B cell (primary cell): Measurements from ENCODE around the gene TSC22D4. TPM values are rescaled to one million over a fixed set of nuclear protein-coding genes. Genes with fewer than 3 reads are reported as not detected.

Source experiments
- ATAC-seq: fragments of 200-7000 bp; cut with Tn5 transposase; one replicate; pipeline ENCODE4 v1.10.0; 2021; ENCODE audit warnings: low read depth, mild to moderate bottlenecking, moderate number of reproducible peaks, moderate library complexity
- CTCF ChIA-PET: fragments of 350-600 bp; sonication (Branson Sonifier 250); formaldehyde crosslinking; loops from one replicate; lab custom pipeline; 2021; ENCODE audit warnings: antibody characterized with exemption, inconsistent platforms; lab: Charles Lee
- POLR2A ChIA-PET: fragments of 350-600 bp; sonication (Branson Sonifier 250); formaldehyde crosslinking; loops from one replicate; lab custom pipeline; 2021; ENCODE audit warnings: antibody characterized with exemption; lab: Charles Lee
- DNase-seq: peaks from one replicate; pipeline ENCODE4 v3.0.0; 2013
- H2AFZ ChIP-seq: 2 replicates; pipeline ENCODE4 v1.6.1; 2012; ENCODE audit warnings: mild to moderate bottlenecking, low read depth, low read length; ENCODE audit not compliant: insufficient read depth, poor library complexity, severe bottlenecking
- H3K27ac ChIP-seq, 2 donors: 1 replicate in 1 of 2; 2 replicates in 1 of 2; pipeline ENCODE4 v1.5.1; 2012 to 2013; ENCODE audit warnings: low read length in 2 of 2, mild to moderate bottlenecking in 2 of 2, moderate library complexity in 1 of 2
- H3K27me3 ChIP-seq, 4 experiments: fragments of 200-600 bp in 1 of 4; sonication (generic) in 1 of 4; replicated peaks in 1 of 4; 1 replicate in 2 of 4; 2 replicates in 2 of 4; pipeline versions ENCODE4 v1.6.1 to v1.7.0; 2013 to 2016; ENCODE audit warnings: low read length in 3 of 4, mild to moderate bottlenecking in 2 of 4, mixed read lengths in 1 of 4, moderate library complexity in 1 of 4; ENCODE audit not compliant: insufficient read depth in 4 of 4, control insufficient read depth in 3 of 4; ENCODE audit errors: control extremely low read depth in 1 of 4
- H3K36me3 ChIP-seq, 2 experiments: replicated peaks in 1 of 2; 1 replicate in 1 of 2; 2 replicates in 1 of 2; pipeline versions ENCODE4 v1.6.1 to v1.7.1; 2013; ENCODE audit warnings: low read length in 1 of 2; ENCODE audit not compliant: insufficient read depth in 2 of 2, control insufficient read depth in 1 of 2; ENCODE audit errors: control extremely low read depth in 1 of 2, extremely low read depth in 1 of 2
- H3K4me1 ChIP-seq, 2 donors: fragments of 200-600 bp in 1 of 2; sonication (generic) in 1 of 2; 1 replicate in 1 of 2; 2 replicates in 1 of 2; pipeline versions ENCODE4 v1.5.1 to v1.6.1; 2013 to 2017; ENCODE audit warnings: low read length in 2 of 2; ENCODE audit not compliant: control insufficient read depth in 2 of 2, insufficient read depth in 2 of 2
- H3K4me2 ChIP-seq: replicated peaks from 2 replicates; pipeline ENCODE3; 2012; ENCODE audit warnings: mild to moderate bottlenecking, low read depth, low read length; ENCODE audit not compliant: poor library complexity, severe bottlenecking
- H3K4me3 ChIP-seq, 5 experiments: fragments of 200-600 bp in 1 of 5; sonication (generic) in 1 of 5; 1 replicate in 3 of 5; 2 replicates in 2 of 5; pipeline versions ENCODE4 v1.5.1 to v1.7.0; 2011 to 2016; ENCODE audit warnings: low read length in 4 of 5, mild to moderate bottlenecking in 4 of 5, low read depth in 2 of 5, control low read depth in 1 of 5, moderate library complexity in 1 of 5; ENCODE audit not compliant: insufficient read depth in 1 of 5; ENCODE audit errors: control extremely low read depth in 1 of 5, extremely low read depth in 1 of 5
- H3K79me2 ChIP-seq: fragments of 200-600 bp; sonication (generic); one replicate; pipeline ENCODE4 v1.6.0; 2016; ENCODE audit warnings: low read length; ENCODE audit not compliant: control insufficient read depth, insufficient read depth
- H3K9ac ChIP-seq: fragments of 200-600 bp; sonication (generic); 2 replicates; pipeline ENCODE4 v1.6.1; 2017; ENCODE audit warnings: mild to moderate bottlenecking, low read length, moderate library complexity
- H3K9me3 ChIP-seq, 3 donors: one replicate each; pipeline versions ENCODE4 v1.6.1 to v1.7.1; 2013; ENCODE audit warnings: low read length in 2 of 3; ENCODE audit not compliant: control insufficient read depth in 2 of 3, insufficient read depth in 1 of 3; ENCODE audit errors: control extremely low read depth in 1 of 3
- H4K20me1 ChIP-seq: 2 replicates; pipeline ENCODE4 v1.6.0; 2012; ENCODE audit warnings: mild to moderate bottlenecking, low read length; ENCODE audit not compliant: insufficient read depth, control insufficient read depth, poor library complexity, severe bottlenecking
- H3K27ac Mint-ChIP-seq: one replicate; pipeline ENCODE4 v1.8.0; 2021; ENCODE audit warnings: mixed read lengths
- H3K27me3 Mint-ChIP-seq: one replicate; pipeline ENCODE4 v1.8.0; 2021; ENCODE audit warnings: mixed read lengths
- H3K4me1 Mint-ChIP-seq: one replicate; pipeline ENCODE4 v1.8.0; 2021; ENCODE audit warnings: mixed read lengths
- H3K4me3 Mint-ChIP-seq: one replicate; pipeline ENCODE4 v1.8.0; 2021; ENCODE audit warnings: mixed read lengths
- H3K9me3 Mint-ChIP-seq: one replicate; pipeline ENCODE4 v1.8.0; 2022; ENCODE audit warnings: mixed read lengths; ENCODE audit not compliant: insufficient read depth
- EZH2 ChIP-seq: IDR thresholded peaks from 2 replicates; pipeline ENCODE4 v1.6.1; 2012; ENCODE audit warnings: borderline replicate concordance, low read depth, mild to moderate bottlenecking, moderate library complexity, low read length; ENCODE audit not compliant: insufficient read depth, poor library complexity, severe bottlenecking
- WGBS: methylation state at CpG from one replicate; pipeline ENCODE4 v1.1.5; 2013; ENCODE audit warnings: missing lambda C conversion rate; ENCODE audit not compliant: insufficient coverage; 5-methylcytosine and 5-hydroxymethylcytosine counted together
- intact Hi-C: fragments of 100-400 bp; cut with micrococcal nuclease; formaldehyde crosslinking; loops from one replicate; pipeline ENCODE4 v1.10.0; 2022
- polyA plus RNA-seq: library from polyadenylated mRNA; depleted of rRNA; stranded (reverse); fragments of >200 nt; gene quantifications from 2 replicates; pipeline ENCODE4 v1.2.3, GENCODE V29; 2012
- total RNA-seq, 2 donors: library from RNA; stranded (reverse); fragments of 120-200 nt in 1 of 2; gene quantifications; 1 replicate in 1 of 2; 2 replicates in 1 of 2; pipeline versions ENCODE4 v1.2.3 to v1.2.4, GENCODE V29; 2013 to 2022
- TF ChIP-seq, protein P1 (sequence below): fragments of 200-600 bp; IDR thresholded peaks from one replicate; pipeline ENCODE4 v1.8.0; 2022; ENCODE audit warnings: antibody characterized with exemption, mild to moderate bottlenecking

Gene TSC22D4
- total and polyA plus RNA-seq, 2 donors (not counting 1 experiment from before 2014, with no cell fraction given): 80.2 to 92.8 TPM

- ChIA-PET POLR2A (no interaction called here), CTCF (interaction anchor here (0.7 kb wide), 1 partner anchor 31 kb away, joined by 3 read pairs; no protein-coding TSS in a partner anchor)
- ATAC-seq (no peak), DNase-seq (no peak)
- H4K20me1 ChIP-seq: no peaks in the 10 kb centered on the region
- no peak overlapping the region for H3K4me3 ChIP-seq
- H3K79me2 ChIP-seq: no peaks in the 10 kb centered on the region
- no peak overlapping the region for H3K4me2 ChIP-seq
- H3K9me3 ChIP-seq: peaks cover 0 to 3% (median 0%) of the 10 kb centered on the region in 3 donors
- H3K27me3 ChIP-seq: peaks cover 0 to 4% (median 0%) of the 10 kb centered on the region in 4 experiments
- peaks cover 0 to 2% of the 10 kb centered on the region in 2 donors for H3K4me1 ChIP-seq
- no peak for TF ChIP-seq EZH2
- TF ChIP-seq, protein P1, sequence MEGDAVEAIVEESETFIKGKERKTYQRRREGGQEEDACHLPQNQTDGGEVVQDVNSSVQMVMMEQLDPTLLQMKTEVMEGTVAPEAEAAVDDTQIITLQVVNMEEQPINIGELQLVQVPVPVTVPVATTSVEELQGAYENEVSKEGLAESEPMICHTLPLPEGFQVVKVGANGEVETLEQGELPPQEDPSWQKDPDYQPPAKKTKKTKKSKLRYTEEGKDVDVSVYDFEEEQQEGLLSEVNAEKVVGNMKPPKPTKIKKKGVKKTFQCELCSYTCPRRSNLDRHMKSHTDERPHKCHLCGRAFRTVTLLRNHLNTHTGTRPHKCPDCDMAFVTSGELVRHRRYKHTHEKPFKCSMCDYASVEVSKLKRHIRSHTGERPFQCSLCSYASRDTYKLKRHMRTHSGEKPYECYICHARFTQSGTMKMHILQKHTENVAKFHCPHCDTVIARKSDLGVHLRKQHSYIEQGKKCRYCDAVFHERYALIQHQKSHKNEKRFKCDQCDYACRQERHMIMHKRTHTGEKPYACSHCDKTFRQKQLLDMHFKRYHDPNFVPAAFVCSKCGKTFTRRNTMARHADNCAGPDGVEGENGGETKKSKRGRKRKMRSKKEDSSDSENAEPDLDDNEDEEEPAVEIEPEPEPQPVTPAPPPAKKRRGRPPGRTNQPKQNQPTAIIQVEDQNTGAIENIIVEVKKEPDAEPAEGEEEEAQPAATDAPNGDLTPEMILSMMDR: no peak
- H3K36me3 ChIP-seq: no peaks in the 10 kb centered on the region
- Mint-ChIP-seq H3K4me3 (no peak overlapping the region), H3K4me1 (no peaks in the 10 kb centered on the region), H3K27ac (no peak overlapping the region), H3K27me3 (peaks cover 18% of the 10 kb centered on the region), H3K9me3 (no peaks in the 10 kb centered on the region)
- WGBS: 93% methylated on average over 7 of the region's 9 CpGs
- intact Hi-C loops: no loop called here
- no peak overlapping the region for H3K27ac ChIP-seq
- no peak overlapping the region for H2AFZ ChIP-seq
- no peak overlapping the region for H3K9ac ChIP-seq
Measured at GRCh38 chr7:100510437-100511239, 31.6 kb upstream of the TSC22D4 start.

- no peaks in the 10 kb centered on the region for H3K9me3 Mint-ChIP-seq
- Histone ChIP-seq H3K4me2 (no peak overlapping the region), H4K20me1 (no peaks in the 10 kb centered on the region), H3K9me3 (peaks cover 0 to 3% (median 0%) of the 10 kb centered on the region in 3 donors), H3K27ac (no peak overlapping the region), H3K4me1 (no peaks in the 10 kb centered on the region), H3K4me3 (no peak overlapping the region), H2AFZ (no peak overlapping the region), H3K27me3 (peaks cover 0 to 4% (median 0%) of the 10 kb centered on the region in 4 experiments), H3K79me2 (no peaks in the 10 kb centered on the region), H3K36me3 (no peaks in the 10 kb centered on the region), H3K9ac (no peak overlapping the region)
- intact Hi-C loops: no loop called here
- ChIA-PET POLR2A (no interaction called here), CTCF (no interaction called here)
- 98% methylated on average over 9 of the region's 15 CpGs for WGBS
- H3K4me3 Mint-ChIP-seq: no peak overlapping the region
- ATAC-seq (no peak), DNase-seq (no peak)
- TF ChIP-seq EZH2: no peak
- TF ChIP-seq, protein P1: no peak
- H3K27me3 Mint-ChIP-seq: peaks cover 18% of the 10 kb centered on the region
- no peaks in the 10 kb centered on the region for H3K4me1 Mint-ChIP-seq
- H3K27ac Mint-ChIP-seq: no peak overlapping the region
Measured at GRCh38 chr7:100509231-100509630, 30.2 kb upstream of the TSC22D4 start.
